ENCODE measurements around the gene N4BP2L2.

Gene N4BP2L2

GRCh38 chr13:32446220-32446619 is 92.4 kb downstream of the N4BP2L2 start:
- Histone ChIP-seq H3F3A (ENCODE audit: insufficient read depth) (no peaks in the 10 kb centered on the region), H3K36me3 (ENCODE audit: low read length) (no peaks in the 10 kb centered on the region), H3K4me3 (ENCODE audit: insufficient read depth, low read length, poor library complexity, severe bottlenecking) (no peak overlapping the region), H2AFZ (ENCODE audit: low read depth, low read length, severe bottlenecking) (no peak overlapping the region), H3K9me3 (ENCODE audit: insufficient read depth, low read length) (no peaks in the 10 kb centered on the region), H3K79me2 (ENCODE audit: insufficient read depth, low read length) (no peaks in the 10 kb centered on the region), H3K27me3 (ENCODE audit: low read length) (no peaks in the 10 kb centered on the region), H3K27ac (ENCODE audit: low read depth, low read length) (no peak overlapping the region), H3K4me2 (ENCODE audit: low read depth, low read length, poor library complexity, severe bottlenecking) (no peak overlapping the region), H4K20me1 (ENCODE audit: low read depth, low read length) (no peaks in the 10 kb centered on the region), H3K9ac (ENCODE audit: low read length) (no peak overlapping the region), H3K9me2 (replicated peaks; ENCODE audit: insufficient read depth, low read length) (no peaks in the 10 kb centered on the region)
- TF ChIP-seq CTCF (IDR thresholded peaks at IDR 0.05; ENCODE audit: insufficient read depth, low read length, poor library complexity, severe bottlenecking): no peak
- TF ChIP-seq EZH2phosphoT487 (conservative IDR thresholded peaks at IDR 0.05; ENCODE audit: low read length): no peak

DNA sequence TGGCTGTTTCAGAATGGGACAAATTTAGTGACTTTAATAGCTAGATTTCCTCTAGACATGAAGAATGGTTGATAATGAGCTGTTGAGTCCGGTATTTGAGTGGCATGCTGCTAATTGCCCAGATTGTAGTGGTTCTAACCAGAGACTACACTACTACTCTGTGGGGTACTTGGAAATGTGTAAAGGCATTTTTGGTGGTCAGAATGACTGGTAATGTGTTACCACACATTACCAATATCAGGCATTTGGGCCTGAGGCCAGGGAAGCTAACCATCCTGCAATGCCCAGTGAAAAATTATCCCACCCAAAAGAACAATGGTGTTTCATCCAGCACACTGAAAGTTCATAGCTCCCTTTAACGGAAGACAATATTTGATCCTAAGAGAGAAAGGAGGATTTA is 93.1 kb downstream of the N4BP2L2 start:
- H3K4me3 ChIP-seq (ENCODE audit: insufficient read depth, low read length, poor library complexity, severe bottlenecking): no peak overlapping the region
- no peak overlapping the region for H3K27ac ChIP-seq (ENCODE audit: low read depth, low read length)
- H3K9me3 ChIP-seq (ENCODE audit: insufficient read depth, low read length): no peaks in the 10 kb centered on the region
- no peaks in the 10 kb centered on the region for H3K9me2 ChIP-seq (replicated peaks; ENCODE audit: insufficient read depth, low read length)
- H3K27me3 ChIP-seq (ENCODE audit: low read length): no peaks in the 10 kb centered on the region
- H3K9ac ChIP-seq (ENCODE audit: low read length): no peak overlapping the region
- H3K79me2 ChIP-seq (ENCODE audit: insufficient read depth, low read length): no peaks in the 10 kb centered on the region
- H2AFZ ChIP-seq (ENCODE audit: low read depth, low read length, severe bottlenecking): no peak overlapping the region
- no peak overlapping the region for H3K4me2 ChIP-seq (ENCODE audit: low read depth, low read length, poor library complexity, severe bottlenecking)
- TF ChIP-seq EZH2phosphoT487 (conservative IDR thresholded peaks at IDR 0.05; ENCODE audit: low read length): no peak
- TF ChIP-seq CTCF (IDR thresholded peaks at IDR 0.05; ENCODE audit: insufficient read depth, low read length, poor library complexity, severe bottlenecking): no peak
- no peaks in the 10 kb centered on the region for H3F3A ChIP-seq (ENCODE audit: insufficient read depth)
- H4K20me1 ChIP-seq (ENCODE audit: low read depth, low read length): no peaks in the 10 kb centered on the region
- no peaks in the 10 kb centered on the region for H3K36me3 ChIP-seq (ENCODE audit: low read length)

DNA sequence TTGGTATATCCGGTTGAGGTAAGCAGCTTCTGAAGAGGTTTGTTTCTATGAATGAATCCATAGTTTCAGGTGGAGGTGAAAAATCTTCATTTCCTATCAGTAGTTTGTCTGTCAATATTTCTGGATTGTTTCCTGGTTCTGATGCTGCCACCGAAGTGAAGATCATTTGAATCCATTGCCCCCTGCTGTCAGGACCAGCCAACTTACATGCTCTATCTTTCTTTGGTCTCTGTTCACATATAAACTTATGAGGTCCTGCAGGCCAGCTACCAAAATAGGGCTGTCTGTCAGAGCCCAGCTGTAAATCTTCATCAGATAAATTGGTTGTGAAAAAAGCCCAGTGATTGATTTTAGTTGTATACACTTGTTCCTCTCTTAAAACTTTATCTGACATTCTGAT is 95.5 kb downstream of the N4BP2L2 start:
- Histone ChIP-seq H3K4me2 (ENCODE audit: low read depth, low read length, poor library complexity, severe bottlenecking) (no peak overlapping the region), H3K9ac (ENCODE audit: low read length) (no peak overlapping the region), H3K4me3 (ENCODE audit: insufficient read depth, low read length, poor library complexity, severe bottlenecking) (no peak overlapping the region), H3K9me3 (ENCODE audit: insufficient read depth, low read length) (no peaks in the 10 kb centered on the region), H3F3A (ENCODE audit: insufficient read depth) (no peaks in the 10 kb centered on the region), H4K20me1 (ENCODE audit: low read depth, low read length) (no peaks in the 10 kb centered on the region), H2AFZ (ENCODE audit: low read depth, low read length, severe bottlenecking) (peak overlapping the region; percentile 1), H3K79me2 (ENCODE audit: insufficient read depth, low read length) (no peaks in the 10 kb centered on the region), H3K27me3 (ENCODE audit: low read length) (no peaks in the 10 kb centered on the region), H3K27ac (ENCODE audit: low read depth, low read length) (no peak overlapping the region), H3K9me2 (replicated peaks; ENCODE audit: insufficient read depth, low read length) (no peaks in the 10 kb centered on the region), H3K36me3 (ENCODE audit: low read length) (no peaks in the 10 kb centered on the region)
- TF ChIP-seq EZH2phosphoT487 (conservative IDR thresholded peaks at IDR 0.05; ENCODE audit: low read length): no peak
- TF ChIP-seq CTCF (IDR thresholded peaks at IDR 0.05; ENCODE audit: insufficient read depth, low read length, poor library complexity, severe bottlenecking): peak; percentile 32

Measured in SU-DHL-6 (cell line).